ENCODE data around the gene DAB2IP.

DNA sequence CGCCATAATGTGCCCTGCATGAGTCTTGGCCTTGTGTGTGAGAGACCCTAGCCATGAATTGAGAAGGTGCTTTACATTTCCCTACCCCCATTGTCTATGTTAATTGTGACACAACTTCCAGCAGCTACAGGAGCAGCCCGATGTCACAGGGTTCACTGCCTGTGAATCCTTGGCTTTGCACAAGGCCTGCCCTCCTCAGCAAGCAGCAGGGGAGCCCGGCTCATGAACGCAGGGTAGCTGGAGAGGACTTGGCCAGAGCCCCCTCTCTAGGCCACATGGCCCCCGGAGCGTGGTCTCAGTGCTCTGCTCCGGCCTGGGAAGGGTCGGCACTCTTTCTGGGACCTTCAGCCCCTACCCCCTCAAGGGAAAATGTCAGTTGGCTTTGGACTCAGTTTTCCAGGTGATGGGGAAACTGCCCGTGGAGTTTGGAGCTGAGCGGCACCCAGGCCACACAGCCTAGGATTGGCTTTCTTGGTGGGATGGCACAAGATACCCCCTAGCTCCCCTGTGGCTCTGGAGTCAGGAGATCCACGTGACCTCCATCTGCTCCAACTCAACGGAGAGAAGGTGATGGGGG is 160.8 kb downstream of the DAB2IP start:
- TF ChIP-seq, protein P1, sequence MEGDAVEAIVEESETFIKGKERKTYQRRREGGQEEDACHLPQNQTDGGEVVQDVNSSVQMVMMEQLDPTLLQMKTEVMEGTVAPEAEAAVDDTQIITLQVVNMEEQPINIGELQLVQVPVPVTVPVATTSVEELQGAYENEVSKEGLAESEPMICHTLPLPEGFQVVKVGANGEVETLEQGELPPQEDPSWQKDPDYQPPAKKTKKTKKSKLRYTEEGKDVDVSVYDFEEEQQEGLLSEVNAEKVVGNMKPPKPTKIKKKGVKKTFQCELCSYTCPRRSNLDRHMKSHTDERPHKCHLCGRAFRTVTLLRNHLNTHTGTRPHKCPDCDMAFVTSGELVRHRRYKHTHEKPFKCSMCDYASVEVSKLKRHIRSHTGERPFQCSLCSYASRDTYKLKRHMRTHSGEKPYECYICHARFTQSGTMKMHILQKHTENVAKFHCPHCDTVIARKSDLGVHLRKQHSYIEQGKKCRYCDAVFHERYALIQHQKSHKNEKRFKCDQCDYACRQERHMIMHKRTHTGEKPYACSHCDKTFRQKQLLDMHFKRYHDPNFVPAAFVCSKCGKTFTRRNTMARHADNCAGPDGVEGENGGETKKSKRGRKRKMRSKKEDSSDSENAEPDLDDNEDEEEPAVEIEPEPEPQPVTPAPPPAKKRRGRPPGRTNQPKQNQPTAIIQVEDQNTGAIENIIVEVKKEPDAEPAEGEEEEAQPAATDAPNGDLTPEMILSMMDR (IDR thresholded peaks at IDR 0.05), result no peak
- TF ChIP-seq POLR2A (IDR thresholded peaks at IDR 0.05), result no peak
